Mesendoderm (in vitro differentiated cells): ENCODE results near the gene LLPH. TPM values are rescaled to one million over a fixed set of nuclear protein-coding genes. Genes with fewer than 3 reads are reported as not detected.
"Not testable (repeated sequence)": the region's sequence is repeated elsewhere in the genome, so short reads cannot be mapped to it uniquely, and the experiment has no call there.

Experiments
- DNase-seq: peaks from one replicate; pipeline ENCODE4 v3.0.0; 2013
- H2AK5ac ChIP-seq: 2 replicates; pipeline ENCODE4 v1.6.1; 2013; ENCODE audit warnings: low read length, inconsistent platforms
- H2BK120ac ChIP-seq: 2 replicates; pipeline ENCODE4 v1.6.1; 2013; ENCODE audit warnings: low read depth, mild to moderate bottlenecking, low read length, moderate library complexity, mixed read lengths
- H2BK15ac ChIP-seq: replicated peaks from 2 replicates; pipeline ENCODE4 v1.6.1; 2013; ENCODE audit warnings: low read depth, mild to moderate bottlenecking, moderate library complexity
- H2BK5ac ChIP-seq: 2 replicates; pipeline ENCODE4 v1.6.1; 2013; ENCODE audit warnings: low read length, inconsistent platforms
- H3K18ac ChIP-seq: 2 replicates; pipeline ENCODE4 v1.6.1; 2013; ENCODE audit warnings: mild to moderate bottlenecking, low read length, mixed read lengths
- H3K23ac ChIP-seq: one replicate; pipeline ENCODE4 v1.6.1; 2013; ENCODE audit warnings: low read length
- H3K27ac ChIP-seq: 2 replicates; pipeline ENCODE4 v1.5.1; 2013; ENCODE audit warnings: low read depth, mild to moderate bottlenecking, inconsistent platforms, low read length, moderate library complexity
- H3K27me3 ChIP-seq: 2 replicates; pipeline ENCODE4 v1.6.1; 2013; ENCODE audit warnings: low read length, control low read depth, mild to moderate bottlenecking, inconsistent platforms; ENCODE audit not compliant: insufficient read depth, poor library complexity
- H3K36me3 ChIP-seq: 2 replicates; pipeline ENCODE4 v1.6.1; 2013; ENCODE audit warnings: low read length, inconsistent platforms; ENCODE audit not compliant: control insufficient read depth, insufficient read depth
- H3K4ac ChIP-seq: one replicate; pipeline ENCODE4 v1.6.1; 2013; ENCODE audit warnings: low read depth, mild to moderate bottlenecking, low read length, moderate library complexity
- H3K4me1 ChIP-seq: 2 replicates; pipeline ENCODE4 v1.6.1; 2013; ENCODE audit warnings: low read depth, low read length, inconsistent platforms; ENCODE audit not compliant: control insufficient read depth
- H3K4me2 ChIP-seq: 2 replicates; pipeline ENCODE4 v1.6.1; 2013; ENCODE audit warnings: low read length
- H3K4me3 ChIP-seq: 2 replicates; pipeline ENCODE4 v1.5.1; 2013; ENCODE audit warnings: mild to moderate bottlenecking, low read length
- H3K56ac ChIP-seq: one replicate; pipeline ENCODE4 v1.6.1; 2013; ENCODE audit warnings: low read length
- H3K79me1 ChIP-seq: 2 replicates; pipeline ENCODE4 v1.6.1; 2013; ENCODE audit warnings: low read length, inconsistent platforms
- H3K79me2 ChIP-seq: 2 replicates; pipeline ENCODE4 v1.6.1; 2013; ENCODE audit warnings: mild to moderate bottlenecking, low read length; ENCODE audit not compliant: control insufficient read depth, insufficient read depth
- H3K9ac ChIP-seq: 2 replicates; pipeline ENCODE4 v1.6.1; 2013; ENCODE audit warnings: low read length, inconsistent platforms
- H4K5ac ChIP-seq: one replicate; pipeline ENCODE4 v1.6.1; 2013; ENCODE audit warnings: low read length
- H4K8ac ChIP-seq: one replicate; pipeline ENCODE4 v1.6.1; 2013; ENCODE audit warnings: low read depth, mild to moderate bottlenecking, control low read depth, low read length, moderate library complexity
- WGBS: extraction: QIAGEN DNeasy Blood & Tissue Kit; methylation state at CpG from one replicate; pipeline ENCODE4 v1.1.7; 2013; ENCODE audit warnings: low lambda C conversion rate, missing lambda C conversion rate; ENCODE audit not compliant: insufficient coverage; ENCODE audit errors: extremely low coverage; 5-methylcytosine and 5-hydroxymethylcytosine counted together
- polyA plus RNA-seq, 2 experiments: library from polyadenylated mRNA; stranded (reverse); fragments of 200-250 nt; gene quantifications; one replicate each; pipeline ENCODE4 v1.2.3, GENCODE V29; 2013

LLPH gene
- 48.6 TPM for polyA plus RNA-seq (2013, experiment 1 of 2)
- 49.0 TPM for polyA plus RNA-seq (2013, experiment 2 of 2)

DNA sequence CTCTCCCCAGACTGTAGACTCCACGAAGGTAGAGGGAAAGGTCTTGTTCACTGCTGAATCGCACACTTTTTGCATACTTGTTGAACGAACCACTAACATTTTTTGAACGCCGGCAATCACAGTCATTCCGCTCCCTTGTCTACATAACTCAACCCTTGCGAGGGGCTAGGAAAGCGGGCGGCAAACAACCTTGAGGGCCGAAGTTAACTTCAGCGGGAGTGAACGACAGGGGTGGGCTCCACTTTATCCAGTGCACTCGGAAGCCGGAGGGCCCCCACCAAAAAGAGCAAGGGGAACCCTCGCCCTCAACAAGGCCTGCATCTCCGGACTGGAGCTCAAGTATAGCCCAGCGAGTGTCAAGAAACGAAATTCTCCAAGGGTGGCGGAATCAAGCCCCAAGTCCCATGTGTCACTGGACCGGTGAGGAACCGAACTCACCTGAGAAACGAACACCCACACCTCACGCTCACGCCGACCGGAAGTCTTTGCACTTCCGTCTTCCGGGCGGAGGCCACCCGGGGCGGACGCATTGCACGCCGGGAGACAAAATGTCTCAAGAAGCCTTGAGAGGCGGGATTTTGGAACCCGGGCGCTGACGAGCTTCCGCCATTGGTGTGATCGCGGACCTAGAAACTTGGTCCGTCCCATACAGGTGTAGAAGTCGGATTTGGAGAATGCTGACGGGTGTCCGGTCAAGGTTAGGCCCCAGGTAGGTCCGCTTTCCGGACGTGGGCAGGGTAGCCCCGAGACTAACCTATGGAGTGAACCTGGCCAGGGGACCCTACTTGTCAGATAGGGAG is at the start of gene LLPH:
TSS of gene LLPH (minus strand) at position 484 of the 800 bp plus-strand sequence. CDS start 1,644 bp downstream, outside the sequence.
- Histone ChIP-seq H3K79me2 (peaks cover 22% of the 10 kb centered on the region), H2BK5ac (no peak within 1 kb of the TSS), H3K27ac (no peak within 1 kb of the TSS), H3K79me1 (peaks cover 13% of the 10 kb centered on the region), H3K56ac (peak within 1 kb of the TSS; percentile 92), H3K4me3 (peak within 1 kb of the TSS; percentile 89), H3K4me1 (peaks cover 2% of the 10 kb centered on the region), H2BK120ac (peak within 1 kb of the TSS; percentile 31), H2AK5ac (no peak within 1 kb of the TSS), H3K18ac (peak within 1 kb of the TSS; percentile 78), H2BK15ac (peak within 1 kb of the TSS; percentile 25), H3K4me2 (peak within 1 kb of the TSS; percentile 73), H3K4ac (peak within 1 kb of the TSS; percentile 94), H4K8ac (peak within 1 kb of the TSS; percentile 16), H4K5ac (peak within 1 kb of the TSS; percentile 84), H3K36me3 (peaks cover 2% of the 10 kb centered on the region), H3K27me3 (no peaks in the 10 kb centered on the region), H3K23ac (peak within 1 kb of the TSS; percentile 55), H3K9ac (peak within 1 kb of the TSS; percentile 90)
- DNase-seq: peak; percentile 97
- no CpG with 5 or more reads among the region's 49 CpGs for WGBS

DNA sequence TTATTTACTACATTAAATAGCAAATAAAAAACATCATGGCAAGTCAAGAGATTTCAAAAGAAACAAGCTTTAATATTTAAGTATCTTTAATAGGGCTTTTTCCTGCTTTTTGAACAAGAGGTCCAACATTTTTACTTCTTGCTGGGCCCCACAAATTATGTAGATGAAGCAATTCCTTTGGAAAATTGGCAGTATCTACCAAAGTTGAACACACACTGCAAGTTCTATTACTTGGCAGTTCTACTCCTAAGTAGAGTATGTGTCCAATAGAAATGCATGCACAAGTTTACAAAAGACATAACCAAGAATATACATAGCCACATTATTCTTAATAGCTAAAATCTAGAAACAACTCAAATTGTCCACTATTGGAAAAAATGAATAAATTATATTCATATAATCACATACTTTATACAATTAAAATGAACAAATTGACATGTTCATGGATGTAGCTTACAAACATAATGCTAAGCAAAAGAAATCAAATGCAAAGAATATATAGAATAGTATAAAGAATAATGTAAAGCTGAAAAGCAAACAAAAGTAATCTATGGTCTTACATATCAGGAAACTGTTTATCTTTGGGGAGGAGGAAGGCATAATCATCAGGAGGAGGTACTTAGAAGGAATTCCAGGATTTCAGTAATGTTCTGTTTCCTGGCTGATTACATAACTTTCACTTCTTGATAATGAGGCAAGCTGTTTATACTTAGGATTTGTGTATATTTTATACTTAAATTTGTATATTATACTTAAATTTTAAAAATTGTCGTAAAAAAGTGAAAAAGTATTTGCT is 45.8 kb upstream of the LLPH start:
- no peak overlapping the region for H3K23ac ChIP-seq
- no peak overlapping the region for H2AK5ac ChIP-seq
- H4K5ac ChIP-seq: no peak overlapping the region
- H3K27ac ChIP-seq: no peak overlapping the region
- H3K27me3 ChIP-seq: no peaks in the 10 kb centered on the region
- H2BK5ac ChIP-seq: no peak overlapping the region
- H3K36me3 ChIP-seq: no peaks in the 10 kb centered on the region
- H2BK15ac ChIP-seq: no peak overlapping the region
- no peak overlapping the region for H2BK120ac ChIP-seq
- no peaks in the 10 kb centered on the region for H3K4me1 ChIP-seq
- H3K18ac ChIP-seq: no peak overlapping the region
- no peak overlapping the region for H3K9ac ChIP-seq
- H4K8ac ChIP-seq: no peak overlapping the region
- no CpG with 5 or more reads among the region's 1 CpG for WGBS
- H3K56ac ChIP-seq: no peak overlapping the region
- no peaks in the 10 kb centered on the region for H3K79me1 ChIP-seq
- no peak overlapping the region for H3K4me3 ChIP-seq
- no peaks in the 10 kb centered on the region for H3K79me2 ChIP-seq
- H3K4ac ChIP-seq: no peak overlapping the region
- H3K4me2 ChIP-seq: no peak overlapping the region
- DNase-seq: peak; percentile 44

DNA sequence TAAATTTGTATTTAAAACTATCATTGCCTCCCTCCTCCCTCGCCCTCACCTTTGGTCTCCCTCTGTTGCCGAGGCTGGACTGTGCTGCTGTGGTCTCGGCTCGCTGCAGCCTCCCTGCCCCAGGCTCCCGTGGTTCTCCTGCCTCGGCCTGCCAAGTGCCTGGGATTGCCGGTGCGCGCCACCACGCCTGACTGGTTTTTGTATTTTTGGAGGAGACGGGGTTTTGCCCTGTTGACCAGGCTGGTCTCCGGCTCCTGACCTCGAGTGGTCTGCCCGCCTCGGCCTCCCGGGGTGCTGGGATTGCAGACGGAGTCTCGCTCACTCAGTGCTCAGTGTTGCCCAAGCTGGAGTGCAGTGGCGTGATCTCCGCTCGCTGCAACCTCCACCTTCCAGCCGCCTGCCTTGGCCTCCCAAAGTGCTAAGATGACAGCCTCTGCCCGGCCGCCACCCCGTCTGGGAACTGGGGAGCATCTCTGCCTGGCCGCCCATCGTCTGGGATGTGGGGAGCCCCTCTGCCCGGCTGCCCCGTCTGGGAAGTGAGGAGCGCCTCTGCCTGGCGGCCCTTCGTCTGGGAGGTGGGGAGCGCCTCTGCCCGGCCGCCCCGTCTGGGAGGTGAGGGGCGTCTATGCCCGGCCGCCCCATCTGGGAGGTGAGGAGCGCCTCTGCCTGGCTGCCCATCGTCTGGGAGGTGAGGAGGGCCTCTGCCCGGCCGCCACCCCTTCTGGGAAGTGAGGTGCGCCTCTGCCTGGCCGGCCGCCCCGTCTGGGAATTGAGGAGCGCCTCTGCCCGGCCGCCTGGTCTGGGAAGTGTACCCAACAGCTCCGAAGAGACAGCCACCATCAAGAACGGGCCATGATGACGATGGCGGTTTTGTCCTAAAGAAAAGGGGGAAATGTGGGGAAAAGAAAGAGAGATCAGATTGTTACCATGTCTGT is 44.1 kb upstream of the LLPH start:
- H3K4me3 ChIP-seq, H2BK5ac ChIP-seq, H3K56ac ChIP-seq, H3K27ac ChIP-seq, H3K4me1 ChIP-seq, H4K8ac ChIP-seq, H3K79me1 ChIP-seq, H3K18ac ChIP-seq, H3K4ac ChIP-seq, H2BK120ac ChIP-seq, H3K27me3 ChIP-seq, H3K36me3 ChIP-seq, H3K79me2 ChIP-seq, H2BK15ac ChIP-seq, H3K9ac ChIP-seq, H3K23ac ChIP-seq, H2AK5ac ChIP-seq, H3K4me2 ChIP-seq, H4K5ac ChIP-seq: not testable (repeated sequence)
- peak; percentile 52 for DNase-seq
- no CpG with 5 or more reads among the region's 54 CpGs for WGBS

DNA sequence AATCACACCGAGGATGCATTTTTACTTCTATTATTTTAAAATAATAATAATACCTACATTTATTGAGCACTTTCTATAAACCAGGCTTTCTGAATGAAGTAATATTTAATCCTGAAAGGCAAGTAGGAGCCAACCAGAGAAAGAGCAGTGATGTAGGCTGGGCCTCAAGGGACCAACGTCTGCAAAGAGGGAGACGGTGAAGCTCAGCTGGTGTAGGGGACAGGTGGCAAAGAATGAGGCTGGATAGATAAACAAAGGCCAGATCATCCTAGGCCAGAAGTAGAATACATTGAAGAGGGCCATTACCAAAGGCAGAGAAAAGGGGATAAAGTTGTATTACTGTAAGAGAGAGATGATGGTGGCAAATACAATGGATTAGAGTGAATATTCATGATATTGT is 40.1 kb upstream of the LLPH start:
- no peak overlapping the region for H3K4me3 ChIP-seq

More for the DNA sequence above, 40.1 kb upstream of the LLPH start:
- Histone ChIP-seq H4K5ac (no peak overlapping the region), H3K79me1 (peaks cover 2% of the 10 kb centered on the region), H4K8ac (no peak overlapping the region), H3K36me3 (no peaks in the 10 kb centered on the region), H3K9ac (no peak overlapping the region), H3K27ac (no peak overlapping the region), H3K79me2 (no peaks in the 10 kb centered on the region), H2AK5ac (no peak overlapping the region), H3K4ac (no peak overlapping the region), H2BK5ac (no peak overlapping the region), H3K18ac (no peak overlapping the region), H2BK15ac (no peak overlapping the region), H2BK120ac (no peak overlapping the region), H3K4me2 (no peak overlapping the region), H3K4me1 (no peaks in the 10 kb centered on the region), H3K56ac (no peak overlapping the region), H3K23ac (no peak overlapping the region), H3K27me3 (no peaks in the 10 kb centered on the region)
- WGBS: 100% methylated on average over 1 of the region's 3 CpGs
- DNase-seq: no peak
